BJ (cell line): ENCODE results near the gene NFIX. TPM values are rescaled to one million over a fixed set of nuclear protein-coding genes. Genes with fewer than 3 reads are reported as not detected.

Source experiments
- CTCF ChIA-PET: fragments of 350-600 bp; formaldehyde crosslinking; extraction: SDS; loops from one replicate; lab custom pipeline; 2021; ENCODE audit warnings: antibody characterized with exemption, inconsistent platforms; lab: Yijun Ruan, JAX
- POLR2A ChIA-PET: fragments of 300-600 bp; sonication (Branson Sonifier 250); formaldehyde crosslinking; extraction: SDS; loops from one replicate; lab custom pipeline; 2021; ENCODE audit warnings: antibody characterized with exemption; lab: Charles Lee
- DNase-seq: peaks from one replicate; pipeline ENCODE4 v3.0.0-alpha.2; 2011; ENCODE audit warnings: low read depth
- H3K27me3 ChIP-seq: 2 replicates; pipeline ENCODE4 v1.6.0; 2011; ENCODE audit warnings: low read length; ENCODE audit not compliant: control insufficient read depth, insufficient read depth
- H3K36me3 ChIP-seq: 2 replicates; pipeline ENCODE4 v1.5.1; 2011; ENCODE audit warnings: low read length; ENCODE audit not compliant: control insufficient read depth, insufficient read depth
- H3K4me3 ChIP-seq: 2 replicates; pipeline ENCODE4 v1.5.1; 2011; ENCODE audit warnings: low read depth, mild to moderate bottlenecking, control low read depth, low read length
- polyA plus RNA-seq: library from polyadenylated mRNA; depleted of rRNA; stranded (reverse); fragments of >200 nt; gene quantifications from 2 replicates; pipeline ENCODE4 v1.2.3, GENCODE V29; 2011
- TF ChIP-seq, protein P1 (sequence below): IDR thresholded peaks from 2 replicates; pipeline ENCODE4 v1.5.1; 2011; ENCODE audit warnings: low read depth, mild to moderate bottlenecking, control low read depth, inconsistent platforms, low read length, moderate library complexity; ENCODE audit not compliant: insufficient read depth

The NFIX gene
- polyA plus RNA-seq, 1 experiment = 29.4 TPM

- no peaks in the 10 kb centered on the region for H3K27me3 ChIP-seq
- no peak overlapping the region for H3K4me3 ChIP-seq
- ChIA-PET CTCF (interaction anchor here (1.3 to 1.5 kb wide), 2 partner anchors 54 to 60 kb away, joined by 3 to 5 read pairs; no protein-coding TSS in a partner anchor), POLR2A (no interaction called here)
- TF ChIP-seq, protein P1, sequence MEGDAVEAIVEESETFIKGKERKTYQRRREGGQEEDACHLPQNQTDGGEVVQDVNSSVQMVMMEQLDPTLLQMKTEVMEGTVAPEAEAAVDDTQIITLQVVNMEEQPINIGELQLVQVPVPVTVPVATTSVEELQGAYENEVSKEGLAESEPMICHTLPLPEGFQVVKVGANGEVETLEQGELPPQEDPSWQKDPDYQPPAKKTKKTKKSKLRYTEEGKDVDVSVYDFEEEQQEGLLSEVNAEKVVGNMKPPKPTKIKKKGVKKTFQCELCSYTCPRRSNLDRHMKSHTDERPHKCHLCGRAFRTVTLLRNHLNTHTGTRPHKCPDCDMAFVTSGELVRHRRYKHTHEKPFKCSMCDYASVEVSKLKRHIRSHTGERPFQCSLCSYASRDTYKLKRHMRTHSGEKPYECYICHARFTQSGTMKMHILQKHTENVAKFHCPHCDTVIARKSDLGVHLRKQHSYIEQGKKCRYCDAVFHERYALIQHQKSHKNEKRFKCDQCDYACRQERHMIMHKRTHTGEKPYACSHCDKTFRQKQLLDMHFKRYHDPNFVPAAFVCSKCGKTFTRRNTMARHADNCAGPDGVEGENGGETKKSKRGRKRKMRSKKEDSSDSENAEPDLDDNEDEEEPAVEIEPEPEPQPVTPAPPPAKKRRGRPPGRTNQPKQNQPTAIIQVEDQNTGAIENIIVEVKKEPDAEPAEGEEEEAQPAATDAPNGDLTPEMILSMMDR = no peak
- no peak for DNase-seq
- peaks cover 1% of the 10 kb centered on the region; the same call in 1 of the 2 replicates for H3K36me3 ChIP-seq
Measured at GRCh38 chr19:13037161-13037560, 41.9 kb downstream of the NFIX start.

DNA sequence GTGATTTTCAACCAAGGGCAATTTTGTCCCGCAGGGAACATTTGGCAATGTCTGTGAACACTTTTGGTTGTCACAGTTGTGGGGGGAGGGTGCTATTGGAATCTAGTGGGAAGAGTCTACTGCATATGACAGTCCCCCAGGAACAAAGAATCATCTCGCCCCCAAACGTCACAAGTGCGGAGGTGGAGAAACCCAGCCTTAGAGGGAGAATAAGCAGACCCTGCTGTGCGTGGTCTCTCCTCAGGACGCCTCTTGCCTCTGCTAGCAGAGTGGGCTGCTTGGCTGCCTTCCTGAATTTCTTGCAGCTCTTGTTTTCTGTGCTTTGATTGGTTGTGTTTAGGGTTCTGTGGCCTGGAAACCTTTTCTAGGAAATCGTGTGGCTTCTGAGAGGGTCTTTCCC, 42.5 kb downstream of the NFIX start:
- TF ChIP-seq, protein P1 = no peak
- ChIA-PET CTCF (no interaction called here), POLR2A (no interaction called here)
- no peak for DNase-seq
- no peaks in the 10 kb centered on the region for H3K27me3 ChIP-seq
- H3K36me3 ChIP-seq = peaks cover 1% of the 10 kb centered on the region; the same call in 1 of the 2 replicates
- no peak overlapping the region for H3K4me3 ChIP-seq

- Histone ChIP-seq H3K27me3 (no peaks in the 10 kb centered on the region), H3K4me3 (no peak overlapping the region), H3K36me3 (peaks cover 1% of the 10 kb centered on the region; the same call in 1 of the 2 replicates)
- TF ChIP-seq, protein P1 = no peak
- CTCF ChIA-PET = no interaction called here
- DNase-seq = no peak
- POLR2A ChIA-PET = no interaction called here
Measured at GRCh38 chr19:13038306-13039210, 43.3 kb downstream of the NFIX start.

DNA sequence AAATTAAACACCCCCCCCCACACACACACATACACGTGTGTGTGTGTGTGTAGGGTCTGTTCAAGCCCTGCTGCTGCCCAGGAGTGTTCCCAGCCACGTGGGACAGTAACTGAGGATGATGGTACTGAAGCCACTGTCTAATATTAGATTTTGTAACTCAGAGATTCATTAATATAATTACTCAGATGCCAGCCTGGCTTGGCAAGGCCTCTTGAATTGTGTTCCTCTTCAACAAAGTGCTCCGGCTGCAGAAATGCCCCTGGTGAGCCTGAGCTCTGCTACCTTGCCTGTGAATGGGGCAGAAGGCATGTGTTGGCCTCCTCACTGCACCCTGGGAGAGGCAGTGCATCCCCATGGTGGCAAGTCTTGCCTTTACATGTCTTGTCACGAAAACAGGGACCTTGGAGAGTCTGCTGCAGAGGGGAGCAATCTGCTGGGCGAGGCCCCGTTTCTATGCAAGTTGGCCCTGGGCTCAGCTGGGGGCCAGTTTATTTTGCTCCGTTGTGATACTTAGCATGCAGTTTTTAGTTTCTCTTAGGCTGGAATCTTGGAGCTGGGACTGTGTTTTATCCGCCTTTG, 44.0 kb downstream of the NFIX start:
- Histone ChIP-seq H3K27me3 (no peaks in the 10 kb centered on the region), H3K36me3 (no peaks in the 10 kb centered on the region; the same call in 1 of the 2 replicates), H3K4me3 (no peak overlapping the region)
- POLR2A ChIA-PET = interaction anchor here (0.6 kb wide), 1 partner anchor 17 kb away, joined by 3 read pairs; no protein-coding TSS in a partner anchor
- CTCF ChIA-PET = interaction anchor here (0.9 to 2.7 kb wide), 4 partner anchors 16 to 74 kb away, joined by 3 to 10 read pairs (median 6); no protein-coding TSS in a partner anchor
- no peak for DNase-seq
- TF ChIP-seq, protein P1 = no peak
